HepG2 (cell line): Measurements from ENCODE around the gene HAPLN2. TPM values are rescaled to one million over a fixed set of nuclear protein-coding genes. Genes with fewer than 3 reads are reported as not detected.

Experiments
- GTF2F1 ChIP-seq: fragments of 150-350 bp; IDR thresholded peaks from 2 replicates; pipeline ENCODE4 v1.6.1; 2014; ENCODE audit warnings: low read length
- GTF3A ChIP-seq: sonication (generic); formaldehyde crosslinking; conservative IDR thresholded peaks from 2 replicates; pipeline ENCODE4 v1.4.0; 2020; ENCODE audit warnings: mild to moderate bottlenecking, missing genetic modification reagents
- KAT8 ChIP-seq: IDR thresholded peaks from 2 replicates; pipeline ENCODE4 v1.6.1; 2016; ENCODE audit warnings: missing genetic modification reagents, missing compliant biosample characterization
- MZF1 ChIP-seq: sonication (generic); formaldehyde crosslinking; IDR thresholded peaks from 2 replicates; pipeline ENCODE4 v1.8.1; 2023; ENCODE audit warnings: mild to moderate bottlenecking, missing genetic modification reagents, borderline replicate concordance
- RAD51 ChIP-seq: fragments of 450-650 bp; IDR thresholded peaks from 2 replicates; pipeline ENCODE4 v1.6.1; 2016; ENCODE audit warnings: borderline replicate concordance
- RBFOX2 ChIP-seq: fragments of 200-400 bp; formaldehyde crosslinking; IDR thresholded peaks from 2 replicates; pipeline ENCODE4 v1.6.1; 2017; ENCODE audit warnings: low read depth, mild to moderate bottlenecking, low read length
- SIN3A ChIP-seq: IDR thresholded peaks from 2 replicates; pipeline ENCODE4 v1.6.1; 2011; ENCODE audit warnings: low read depth, mild to moderate bottlenecking, control low read depth, low read length, borderline replicate concordance
- SMYD3 ChIP-seq: sonication (generic); formaldehyde crosslinking; IDR thresholded peaks from 2 replicates; pipeline ENCODE4 v1.8.1; 2023; ENCODE audit warnings: mild to moderate bottlenecking, missing genetic modification reagents
- ZBTB2 ChIP-seq: sonication (generic); formaldehyde crosslinking; IDR thresholded peaks from 2 replicates; pipeline ENCODE4 v1.8.0; 2022; ENCODE audit warnings: low read depth, missing genetic modification reagents
- ZBTB20 ChIP-seq: sonication (generic); formaldehyde crosslinking; IDR thresholded peaks from 2 replicates; pipeline ENCODE4 v1.8.1; 2023; ENCODE audit warnings: missing genetic modification reagents, low read depth, mild to moderate bottlenecking, borderline replicate concordance
- ZFP37 ChIP-seq: sonication (generic); formaldehyde crosslinking; IDR thresholded peaks from 2 replicates; pipeline ENCODE4 v1.4.0; 2020; ENCODE audit warnings: missing genetic modification reagents, borderline replicate concordance
- ZNF280B ChIP-seq: sonication (generic); formaldehyde crosslinking; IDR thresholded peaks from 2 replicates; pipeline ENCODE4 v1.5.0; 2020; ENCODE audit warnings: missing genetic modification reagents, mild to moderate bottlenecking, borderline replicate concordance
- ZNF543 ChIP-seq: sonication (generic); formaldehyde crosslinking; IDR thresholded peaks from 2 replicates; pipeline ENCODE4 v1.4.0; 2020; ENCODE audit warnings: mild to moderate bottlenecking, missing genetic modification reagents
- ZNF589 ChIP-seq: sonication (generic); formaldehyde crosslinking; conservative IDR thresholded peaks from 2 replicates; pipeline ENCODE4 v1.8.0; 2022; ENCODE audit warnings: mild to moderate bottlenecking, moderate library complexity, missing genetic modification reagents
- ZNF720 ChIP-seq: sonication (generic); formaldehyde crosslinking; IDR thresholded peaks from 2 replicates; pipeline ENCODE4 v1.4.0; 2020; ENCODE audit warnings: missing genetic modification reagents
- ZNF782 ChIP-seq: sonication (generic); formaldehyde crosslinking; IDR thresholded peaks from 2 replicates; pipeline ENCODE4 v1.4.0; 2020; ENCODE audit warnings: missing genetic modification reagents, mild to moderate bottlenecking, borderline replicate concordance
- polyA plus RNA-seq, 8 experiments: library from polyadenylated mRNA; depleted of rRNA in 3 of 8; stranded (reverse) in 7 of 8; unstranded in 1 of 8; fragments of >200 nt; fragmentation: Illumina TruSeq in 4 of 8; extraction: Trizol in 4 of 8; gene quantifications; 2 replicates each; pipeline versions ENCODE4 v1.2.1 to v1.2.3, GENCODE V29; 2011 to 2016; ENCODE audit warnings: low read depth in 4 of 8, missing spikeins in 1 of 8, mixed read lengths in 1 of 8; ENCODE audit not compliant: insufficient read depth in 1 of 8
- total RNA-seq, 5 experiments: library from RNA; depleted of rRNA; stranded (reverse); fragments of >200 nt; fragmentation: Illumina TruSeq; extraction: Trizol; gene quantifications; 2 replicates each; pipeline ENCODE4 v1.2.3, GENCODE V29; 2016; ENCODE audit warnings: low read depth in 1 of 5
- TF ChIP-seq, protein P1 (sequence below): sonication (generic); formaldehyde crosslinking; IDR thresholded peaks from 2 replicates; pipeline ENCODE4 v1.8.0; 2022; ENCODE audit warnings: missing genetic modification reagents, mild to moderate bottlenecking, moderate library complexity, borderline replicate concordance
- TF ChIP-seq, protein P2 (sequence below): sonication (generic); formaldehyde crosslinking; conservative IDR thresholded peaks from 2 replicates; pipeline ENCODE4 v1.8.0; 2022; ENCODE audit warnings: low read depth, missing genetic modification reagents
- TF ChIP-seq, protein P3 (sequence below): sonication (generic); formaldehyde crosslinking; conservative IDR thresholded peaks from 2 replicates; pipeline ENCODE4 v1.4.0; 2020; ENCODE audit warnings: missing genetic modification reagents

HAPLN2 gene
- total and polyA plus RNA-seq, 2 of the 13 experiments (the other 11 are each of a cell fraction or from before 2014, with no cell fraction given), result not detected

DNA sequence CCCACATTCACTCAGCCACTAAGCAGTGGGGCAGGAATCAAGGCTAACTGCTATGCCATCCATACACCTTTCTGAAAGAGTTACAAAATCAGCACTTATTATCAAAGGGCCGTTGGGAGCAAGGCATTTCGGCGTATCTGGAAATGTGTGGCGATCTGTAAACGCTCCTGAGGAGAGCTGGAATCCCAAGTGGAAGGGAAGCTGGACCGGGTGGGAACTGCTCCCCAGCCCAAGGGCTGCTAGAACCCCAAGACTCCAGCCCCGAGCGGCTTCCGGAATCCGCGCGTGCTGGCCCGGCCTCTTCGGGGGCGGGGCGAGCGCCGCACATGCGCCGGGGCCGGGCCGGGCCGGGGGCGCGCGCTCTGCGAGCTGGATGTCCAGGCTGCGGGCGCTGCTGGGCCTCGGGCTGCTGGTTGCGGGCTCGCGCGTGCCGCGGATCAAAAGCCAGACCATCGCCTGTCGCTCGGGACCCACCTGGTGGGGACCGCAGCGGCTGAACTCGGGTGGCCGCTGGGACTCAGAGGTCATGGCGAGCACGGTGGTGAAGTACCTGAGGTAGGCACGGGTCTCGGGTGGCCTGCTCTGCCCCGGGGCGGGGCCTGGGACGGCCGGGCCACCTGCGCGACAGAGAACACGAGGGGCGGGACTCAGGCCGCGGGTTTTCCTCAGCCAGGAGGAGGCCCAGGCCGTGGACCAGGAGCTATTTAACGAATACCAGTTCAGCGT lies 27.6 kb upstream of the HAPLN2 start, which contains the start of gene NAXE (continued):
- TF ChIP-seq, protein P1, sequence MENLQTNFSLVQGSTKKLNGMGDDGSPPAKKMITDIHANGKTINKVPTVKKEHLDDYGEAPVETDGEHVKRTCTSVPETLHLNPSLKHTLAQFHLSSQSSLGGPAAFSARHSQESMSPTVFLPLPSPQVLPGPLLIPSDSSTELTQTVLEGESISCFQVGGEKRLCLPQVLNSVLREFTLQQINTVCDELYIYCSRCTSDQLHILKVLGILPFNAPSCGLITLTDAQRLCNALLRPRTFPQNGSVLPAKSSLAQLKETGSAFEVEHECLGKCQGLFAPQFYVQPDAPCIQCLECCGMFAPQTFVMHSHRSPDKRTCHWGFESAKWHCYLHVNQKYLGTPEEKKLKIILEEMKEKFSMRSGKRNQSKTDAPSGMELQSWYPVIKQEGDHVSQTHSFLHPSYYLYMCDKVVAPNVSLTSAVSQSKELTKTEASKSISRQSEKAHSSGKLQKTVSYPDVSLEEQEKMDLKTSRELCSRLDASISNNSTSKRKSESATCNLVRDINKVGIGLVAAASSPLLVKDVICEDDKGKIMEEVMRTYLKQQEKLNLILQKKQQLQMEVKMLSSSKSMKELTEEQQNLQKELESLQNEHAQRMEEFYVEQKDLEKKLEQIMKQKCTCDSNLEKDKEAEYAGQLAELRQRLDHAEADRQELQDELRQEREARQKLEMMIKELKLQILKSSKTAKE (CRISPR knock-in tag), result no peak
- TF ChIP-seq ZNF589 (CRISPR knock-in tag) (no peak), ZNF280B (CRISPR knock-in tag) (no peak; the same call in 1 of the 2 replicates), SIN3A (peak; percentile 66; the same call in 1 of the 2 replicates), KAT8 (peak; percentile 80), MZF1 (CRISPR knock-in tag) (no peak), SMYD3 (CRISPR knock-in tag) (peak; percentile 19; the same call in 1 of the 2 replicates), GTF3A (CRISPR knock-in tag) (0 out of 2 replicates have a peak, but pooled peaks have one; percentile 44), ZNF543 (CRISPR knock-in tag) (no peak), ZNF720 (CRISPR knock-in tag) (no peak), ZFP37 (CRISPR knock-in tag) (no peak), ZNF782 (CRISPR knock-in tag) (no peak; the same call in 1 of the 2 replicates), GTF2F1 (no peak), RAD51 (no peak), RBFOX2 (peak; percentile 85), ZBTB20 (0 out of 2 replicates have a peak, but pooled peaks have one; percentile 65), ZBTB2 (no peak)
- TF ChIP-seq, protein P2, sequence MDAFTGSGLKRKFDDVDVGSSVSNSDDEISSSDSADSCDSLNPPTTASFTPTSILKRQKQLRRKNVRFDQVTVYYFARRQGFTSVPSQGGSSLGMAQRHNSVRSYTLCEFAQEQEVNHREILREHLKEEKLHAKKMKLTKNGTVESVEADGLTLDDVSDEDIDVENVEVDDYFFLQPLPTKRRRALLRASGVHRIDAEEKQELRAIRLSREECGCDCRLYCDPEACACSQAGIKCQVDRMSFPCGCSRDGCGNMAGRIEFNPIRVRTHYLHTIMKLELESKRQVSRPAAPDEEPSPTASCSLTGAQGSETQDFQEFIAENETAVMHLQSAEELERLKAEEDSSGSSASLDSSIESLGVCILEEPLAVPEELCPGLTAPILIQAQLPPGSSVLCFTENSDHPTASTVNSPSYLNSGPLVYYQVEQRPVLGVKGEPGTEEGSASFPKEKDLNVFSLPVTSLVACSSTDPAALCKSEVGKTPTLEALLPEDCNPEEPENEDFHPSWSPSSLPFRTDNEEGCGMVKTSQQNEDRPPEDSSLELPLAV (CRISPR knock-in tag), result no peak
- TF ChIP-seq, protein P3, sequence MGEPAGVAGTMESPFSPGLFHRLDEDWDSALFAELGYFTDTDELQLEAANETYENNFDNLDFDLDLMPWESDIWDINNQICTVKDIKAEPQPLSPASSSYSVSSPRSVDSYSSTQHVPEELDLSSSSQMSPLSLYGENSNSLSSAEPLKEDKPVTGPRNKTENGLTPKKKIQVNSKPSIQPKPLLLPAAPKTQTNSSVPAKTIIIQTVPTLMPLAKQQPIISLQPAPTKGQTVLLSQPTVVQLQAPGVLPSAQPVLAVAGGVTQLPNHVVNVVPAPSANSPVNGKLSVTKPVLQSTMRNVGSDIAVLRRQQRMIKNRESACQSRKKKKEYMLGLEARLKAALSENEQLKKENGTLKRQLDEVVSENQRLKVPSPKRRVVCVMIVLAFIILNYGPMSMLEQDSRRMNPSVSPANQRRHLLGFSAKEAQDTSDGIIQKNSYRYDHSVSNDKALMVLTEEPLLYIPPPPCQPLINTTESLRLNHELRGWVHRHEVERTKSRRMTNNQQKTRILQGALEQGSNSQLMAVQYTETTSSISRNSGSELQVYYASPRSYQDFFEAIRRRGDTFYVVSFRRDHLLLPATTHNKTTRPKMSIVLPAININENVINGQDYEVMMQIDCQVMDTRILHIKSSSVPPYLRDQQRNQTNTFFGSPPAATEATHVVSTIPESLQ (CRISPR knock-in tag), result no peak
